Mesendoderm (in vitro differentiated cells): ENCODE results near the gene CLDN15.

Source experiments
- DNase-seq: peaks from one replicate; pipeline ENCODE4 v3.0.0; 2013
- H2AK5ac ChIP-seq: 2 replicates; pipeline ENCODE4 v1.6.1; 2013; ENCODE audit warnings: low read length, inconsistent platforms
- H2BK120ac ChIP-seq: 2 replicates; pipeline ENCODE4 v1.6.1; 2013; ENCODE audit warnings: low read depth, mild to moderate bottlenecking, low read length, moderate library complexity, mixed read lengths
- H2BK15ac ChIP-seq: replicated peaks from 2 replicates; pipeline ENCODE4 v1.6.1; 2013; ENCODE audit warnings: low read depth, mild to moderate bottlenecking, moderate library complexity
- H2BK5ac ChIP-seq: 2 replicates; pipeline ENCODE4 v1.6.1; 2013; ENCODE audit warnings: low read length, inconsistent platforms
- H3K18ac ChIP-seq: 2 replicates; pipeline ENCODE4 v1.6.1; 2013; ENCODE audit warnings: mild to moderate bottlenecking, low read length, mixed read lengths
- H3K23ac ChIP-seq: one replicate; pipeline ENCODE4 v1.6.1; 2013; ENCODE audit warnings: low read length
- H3K27ac ChIP-seq: 2 replicates; pipeline ENCODE4 v1.5.1; 2013; ENCODE audit warnings: low read depth, mild to moderate bottlenecking, inconsistent platforms, low read length, moderate library complexity
- H3K27me3 ChIP-seq: 2 replicates; pipeline ENCODE4 v1.6.1; 2013; ENCODE audit warnings: low read length, control low read depth, mild to moderate bottlenecking, inconsistent platforms; ENCODE audit not compliant: insufficient read depth, poor library complexity
- H3K36me3 ChIP-seq: 2 replicates; pipeline ENCODE4 v1.6.1; 2013; ENCODE audit warnings: low read length, inconsistent platforms; ENCODE audit not compliant: control insufficient read depth, insufficient read depth
- H3K4ac ChIP-seq: one replicate; pipeline ENCODE4 v1.6.1; 2013; ENCODE audit warnings: low read depth, mild to moderate bottlenecking, low read length, moderate library complexity
- H3K4me1 ChIP-seq: 2 replicates; pipeline ENCODE4 v1.6.1; 2013; ENCODE audit warnings: low read depth, low read length, inconsistent platforms; ENCODE audit not compliant: control insufficient read depth
- H3K4me2 ChIP-seq: 2 replicates; pipeline ENCODE4 v1.6.1; 2013; ENCODE audit warnings: low read length
- H3K4me3 ChIP-seq: 2 replicates; pipeline ENCODE4 v1.5.1; 2013; ENCODE audit warnings: mild to moderate bottlenecking, low read length
- H3K56ac ChIP-seq: one replicate; pipeline ENCODE4 v1.6.1; 2013; ENCODE audit warnings: low read length
- H3K79me1 ChIP-seq: 2 replicates; pipeline ENCODE4 v1.6.1; 2013; ENCODE audit warnings: low read length, inconsistent platforms
- H3K79me2 ChIP-seq: 2 replicates; pipeline ENCODE4 v1.6.1; 2013; ENCODE audit warnings: mild to moderate bottlenecking, low read length; ENCODE audit not compliant: control insufficient read depth, insufficient read depth
- H3K9ac ChIP-seq: 2 replicates; pipeline ENCODE4 v1.6.1; 2013; ENCODE audit warnings: low read length, inconsistent platforms
- H4K5ac ChIP-seq: one replicate; pipeline ENCODE4 v1.6.1; 2013; ENCODE audit warnings: low read length
- H4K8ac ChIP-seq: one replicate; pipeline ENCODE4 v1.6.1; 2013; ENCODE audit warnings: low read depth, mild to moderate bottlenecking, control low read depth, low read length, moderate library complexity
- WGBS: extraction: QIAGEN DNeasy Blood & Tissue Kit; methylation state at CpG from one replicate; pipeline ENCODE4 v1.1.7; 2013; ENCODE audit warnings: low lambda C conversion rate, missing lambda C conversion rate; ENCODE audit not compliant: insufficient coverage; ENCODE audit errors: extremely low coverage; 5-methylcytosine and 5-hydroxymethylcytosine counted together

CLDN15 gene

GRCh38 chr7:101217388-101218235, 20.0 kb downstream of the CLDN15 start, which contains the start of the genes PLOD3 and ZNHIT1:
PLOD3 (minus strand) TSS chr7:101217581; CDS start chr7:101217274, 307 bp downstream.
ZNHIT1 (plus strand) TSS chr7:101218165; CDS start chr7:101218196, 31 bp downstream.
- peak within 1 kb of the TSS; percentile 72 for H3K27ac ChIP-seq
- H3K4me3 ChIP-seq: peak within 1 kb of the TSS; percentile 74
- DNase-seq: peak; percentile 99
- H3K56ac ChIP-seq: peak within 1 kb of the TSS; percentile 92
- no peaks in the 10 kb centered on the region for H3K36me3 ChIP-seq
- H4K5ac ChIP-seq: no peak within 1 kb of the TSS
- no peak within 1 kb of the TSS for H4K8ac ChIP-seq
- no peak within 1 kb of the TSS for H2BK120ac ChIP-seq
- no peaks in the 10 kb centered on the region for H3K27me3 ChIP-seq
- peaks cover 12% of the 10 kb centered on the region for H3K79me1 ChIP-seq
- H2AK5ac ChIP-seq: no peak within 1 kb of the TSS
- WGBS: no CpG with 5 or more reads among the region's 57 CpGs
- no peak within 1 kb of the TSS for H2BK15ac ChIP-seq
- peaks cover 5% of the 10 kb centered on the region for H3K79me2 ChIP-seq
- peak within 1 kb of the TSS; percentile 60 for H3K4ac ChIP-seq
- no peaks in the 10 kb centered on the region for H3K4me1 ChIP-seq
- peak within 1 kb of the TSS; percentile 42 for H3K18ac ChIP-seq
- H3K9ac ChIP-seq: peak within 1 kb of the TSS; percentile 86
- peak within 1 kb of the TSS; percentile 70 for H2BK5ac ChIP-seq
- H3K23ac ChIP-seq: no peak within 1 kb of the TSS
- peak within 1 kb of the TSS; percentile 97 for H3K4me2 ChIP-seq

GRCh38 chr7:101216860-101217387, 20.7 kb downstream of the CLDN15 start:
- Histone ChIP-seq H3K79me1 (peaks cover 12% of the 10 kb centered on the region), H2BK15ac (no peak overlapping the region), H4K8ac (no peak overlapping the region), H3K23ac (no peak overlapping the region), H3K9ac (peak overlapping the region; percentile 73), H3K36me3 (no peaks in the 10 kb centered on the region), H3K56ac (peak overlapping the region; percentile 92), H3K4me3 (peak overlapping the region; percentile 51), H3K27me3 (no peaks in the 10 kb centered on the region), H4K5ac (no peak overlapping the region), H3K27ac (peak overlapping the region; percentile 45), H3K4me2 (peak overlapping the region; percentile 35), H3K79me2 (peaks cover 5% of the 10 kb centered on the region), H2AK5ac (no peak overlapping the region), H3K4me1 (no peaks in the 10 kb centered on the region), H2BK5ac (no peak overlapping the region), H2BK120ac (no peak overlapping the region), H3K4ac (no peak overlapping the region), H3K18ac (no peak overlapping the region)
- no peak for DNase-seq
- WGBS: no CpG with 5 or more reads among the region's 34 CpGs

DNA sequence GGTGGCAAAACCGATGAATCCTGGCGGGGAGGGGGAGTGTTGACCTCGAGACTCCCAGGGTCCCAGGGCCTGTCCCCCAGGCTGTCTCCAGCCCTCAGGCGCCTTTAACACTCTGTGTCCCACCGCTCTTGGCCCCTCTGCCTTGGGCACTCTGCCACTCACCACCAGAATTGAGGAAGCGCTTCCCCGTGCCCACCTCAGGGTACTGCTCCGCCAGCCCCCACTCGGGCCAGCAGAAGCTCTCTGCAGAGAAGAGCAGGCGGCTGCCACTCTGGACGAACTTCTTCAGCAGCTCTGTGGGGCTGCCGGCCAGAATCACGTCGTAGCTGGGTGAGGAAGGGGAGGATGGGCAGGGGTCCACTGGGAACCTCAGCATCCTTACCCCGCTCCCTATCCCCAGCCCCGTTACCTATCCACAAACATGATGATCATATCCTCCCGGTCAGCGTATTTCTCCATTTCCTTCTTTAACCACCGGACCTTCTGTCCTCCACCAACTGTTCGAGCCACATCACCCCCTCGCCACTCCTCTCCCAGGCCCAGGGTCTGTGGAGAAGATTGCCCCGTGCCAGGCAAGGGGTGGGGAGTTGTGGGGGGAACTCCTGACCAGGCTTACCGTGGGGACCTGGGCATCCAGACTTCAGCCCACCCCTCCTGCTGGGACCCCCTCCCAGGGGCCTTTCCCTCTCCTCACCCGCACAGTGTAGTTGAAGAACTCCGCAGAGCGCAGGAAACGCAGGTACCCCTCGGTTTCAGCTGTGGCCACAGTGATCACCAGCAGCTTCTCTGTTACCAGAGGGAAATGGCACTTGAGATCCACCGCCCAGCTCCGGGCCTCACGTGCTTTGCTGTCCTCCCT, 21.4 kb downstream of the CLDN15 start:
- H3K56ac ChIP-seq: peak overlapping the region; percentile 92
- H4K8ac ChIP-seq: no peak overlapping the region
- peaks cover 5% of the 10 kb centered on the region for H3K79me2 ChIP-seq
- H3K36me3 ChIP-seq: no peaks in the 10 kb centered on the region
- H2AK5ac ChIP-seq: no peak overlapping the region
- no peak overlapping the region for H2BK120ac ChIP-seq
- H2BK15ac ChIP-seq: no peak overlapping the region
- H4K5ac ChIP-seq: no peak overlapping the region
- no peak overlapping the region for H3K18ac ChIP-seq
- no peak overlapping the region for H3K23ac ChIP-seq
- H3K4me3 ChIP-seq: peak overlapping the region; percentile 51
- H3K27me3 ChIP-seq: no peaks in the 10 kb centered on the region
- peaks cover 12% of the 10 kb centered on the region for H3K79me1 ChIP-seq
- H3K4me2 ChIP-seq: peak overlapping the region; percentile 35
- no peak overlapping the region for H3K27ac ChIP-seq
- H3K4me1 ChIP-seq: no peaks in the 10 kb centered on the region
- no peak overlapping the region for H2BK5ac ChIP-seq
- WGBS: no CpG with 5 or more reads among the region's 31 CpGs
- no peak for DNase-seq
- H3K4ac ChIP-seq: no peak overlapping the region
- peak overlapping the region; percentile 73 for H3K9ac ChIP-seq

DNA sequence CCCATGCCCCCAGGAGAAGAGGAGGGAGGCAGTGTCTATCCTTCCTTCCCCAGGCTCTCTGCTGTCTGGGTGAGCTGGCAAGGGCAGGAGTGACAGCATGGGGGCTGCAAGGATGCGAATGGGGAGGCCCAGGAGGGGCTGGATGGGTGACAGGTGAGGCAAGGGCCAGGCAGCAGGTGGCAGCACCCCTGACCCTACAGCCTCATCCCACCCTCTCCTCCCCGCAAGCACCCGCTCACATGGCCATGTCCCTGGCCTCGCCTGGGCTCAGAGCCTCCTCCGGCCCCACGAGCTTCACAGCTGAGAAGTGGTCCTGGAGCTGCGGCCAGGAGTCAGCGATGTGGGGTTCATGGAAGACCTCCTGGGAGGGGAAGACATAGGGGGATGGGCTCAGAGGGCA, 25.6 kb downstream of the CLDN15 start:
- H2BK5ac ChIP-seq: no peak overlapping the region
- no peak overlapping the region for H3K23ac ChIP-seq
- no peak overlapping the region for H4K5ac ChIP-seq
- H4K8ac ChIP-seq: no peak overlapping the region
- H3K4me2 ChIP-seq: no peak overlapping the region
- no peak overlapping the region for H3K9ac ChIP-seq
- H3K18ac ChIP-seq: no peak overlapping the region
- peaks cover 1% of the 10 kb centered on the region for H3K36me3 ChIP-seq
- H2BK120ac ChIP-seq: no peak overlapping the region
- H3K79me1 ChIP-seq: peaks cover 2% of the 10 kb centered on the region
- H2AK5ac ChIP-seq: no peak overlapping the region
- H2BK15ac ChIP-seq: no peak overlapping the region
- WGBS: no CpG with 5 or more reads among the region's 8 CpGs
- no peaks in the 10 kb centered on the region for H3K4me1 ChIP-seq
- H3K27me3 ChIP-seq: no peaks in the 10 kb centered on the region
- H3K79me2 ChIP-seq: no peaks in the 10 kb centered on the region
- H3K27ac ChIP-seq: no peak overlapping the region
- H3K4me3 ChIP-seq: no peak overlapping the region
- H3K56ac ChIP-seq: no peak overlapping the region
- H3K4ac ChIP-seq: no peak overlapping the region
- no peak for DNase-seq

DNA sequence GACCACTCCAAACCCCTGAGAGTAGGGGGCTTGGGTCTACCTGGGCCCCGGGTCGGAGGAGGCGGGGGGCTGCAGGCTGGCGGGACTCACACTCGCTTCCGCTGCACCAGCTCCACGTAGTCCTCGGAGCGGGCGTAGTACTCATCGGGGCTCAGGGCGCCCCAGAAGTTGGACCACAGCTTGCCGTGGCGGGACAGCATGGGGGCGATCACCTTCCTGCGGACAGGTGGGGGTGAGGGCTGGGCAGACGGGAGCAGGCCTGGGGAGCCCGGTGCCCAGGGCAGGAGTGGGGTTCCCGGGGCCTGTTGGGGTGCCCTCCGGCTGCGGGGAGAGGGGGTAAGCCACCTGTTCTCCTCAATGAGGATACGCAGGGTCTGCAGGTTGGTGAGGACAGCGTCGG, 26.1 kb downstream of the CLDN15 start:
- H3K9ac ChIP-seq: no peak overlapping the region
- H3K4me1 ChIP-seq: no peaks in the 10 kb centered on the region
- no CpG with 5 or more reads among the region's 24 CpGs for WGBS
- no peak overlapping the region for H2BK15ac ChIP-seq
- no peak overlapping the region for H4K5ac ChIP-seq
- no peak overlapping the region for H3K27ac ChIP-seq
- H2BK120ac ChIP-seq: no peak overlapping the region
- no peak overlapping the region for H3K18ac ChIP-seq
- no peak overlapping the region for H3K4me3 ChIP-seq
- peaks cover 1% of the 10 kb centered on the region for H3K36me3 ChIP-seq
- no peak overlapping the region for H3K56ac ChIP-seq
- H3K27me3 ChIP-seq: no peaks in the 10 kb centered on the region
- H3K4me2 ChIP-seq: no peak overlapping the region
- H4K8ac ChIP-seq: no peak overlapping the region
- H3K79me1 ChIP-seq: peaks cover 2% of the 10 kb centered on the region
- no peak overlapping the region for H2AK5ac ChIP-seq
- H3K23ac ChIP-seq: no peak overlapping the region
- H2BK5ac ChIP-seq: no peak overlapping the region
- DNase-seq: no peak
- H3K4ac ChIP-seq: no peak overlapping the region
- no peaks in the 10 kb centered on the region for H3K79me2 ChIP-seq
